Measurements from ENCODE around the gene TBC1D8B. TPM values are rescaled to one million over a fixed set of nuclear protein-coding genes. Genes with fewer than 3 reads are reported as not detected.
"Not testable (repeated sequence)": the region's sequence is repeated elsewhere in the genome, so short reads cannot be mapped to it uniquely, and the experiment has no call there.

Gene TBC1D8B
- total RNA-seq, 6 experiments from 2014 or later, result 14.4 to 18.0 (median 14.7) TPM

GRCh38 chrX:106862972-106863688 is 60.7 kb downstream of the TBC1D8B start:
- Mint-ChIP-seq H3K27ac (no peak overlapping the region), H3K4me3 (no peak overlapping the region), H3K4me1 (ENCODE audit: low read depth) (peaks cover 15% of the 10 kb centered on the region), H3K9me3 (no peaks in the 10 kb centered on the region), H3K36me3 (ENCODE audit: low read depth) (peaks cover 6% of the 10 kb centered on the region; the same call in 1 of the 2 replicates), H3K27me3 (ENCODE audit: insufficient read depth) (no peaks in the 10 kb centered on the region; the same call in 1 of the 2 replicates)
- TF ChIP-seq CTCF (IDR thresholded peaks at IDR 0.05), result peak; percentile 60
- DNase-seq, result no peak

GRCh38 chrX:106863697-106864096 is 61.2 kb downstream of the TBC1D8B start:
- Mint-ChIP-seq H3K27ac (no peak overlapping the region), H3K9me3 (no peaks in the 10 kb centered on the region), H3K36me3 (ENCODE audit: low read depth) (0 out of 2 replicates have a peak, but pooled peaks cover 4% of the 10 kb centered on the region), H3K4me3 (no peak overlapping the region), H3K4me1 (ENCODE audit: low read depth) (peaks cover 15% of the 10 kb centered on the region), H3K27me3 (ENCODE audit: insufficient read depth) (no peaks in the 10 kb centered on the region; the same call in 1 of the 2 replicates)
- no peak for TF ChIP-seq CTCF (IDR thresholded peaks at IDR 0.05)
- no peak for DNase-seq

- not testable (repeated sequence) for H3K4me1 Mint-ChIP-seq (ENCODE audit: low read depth); H3K27ac Mint-ChIP-seq; H3K36me3 Mint-ChIP-seq (ENCODE audit: low read depth); H3K9me3 Mint-ChIP-seq; H3K4me3 Mint-ChIP-seq; H3K27me3 Mint-ChIP-seq (ENCODE audit: insufficient read depth); DNase-seq
Measured at GRCh38 chrX:106872796-106873195, 70.3 kb downstream of the TBC1D8B start.

GRCh38 chrX:106874075-106874474 is 71.6 kb downstream of the TBC1D8B start:
- TF ChIP-seq CTCF (IDR thresholded peaks at IDR 0.05), result peak; percentile 79
- Mint-ChIP-seq H3K27me3 (ENCODE audit: insufficient read depth) (no peaks in the 10 kb centered on the region), H3K4me3 (no peak overlapping the region), H3K4me1 (ENCODE audit: low read depth) (no peaks in the 10 kb centered on the region), H3K27ac (no peak overlapping the region), H3K36me3 (ENCODE audit: low read depth) (peaks cover 3% of the 10 kb centered on the region; the same call in 1 of the 2 replicates), H3K9me3 (no peaks in the 10 kb centered on the region)
- DNase-seq, result peak; percentile 8

- H3K27me3 Mint-ChIP-seq (ENCODE audit: insufficient read depth), result no peaks in the 10 kb centered on the region
- H3K9me3 Mint-ChIP-seq, result no peaks in the 10 kb centered on the region
- DNase-seq, result no peak
- no peak for TF ChIP-seq CTCF (IDR thresholded peaks at IDR 0.05)
- no peak overlapping the region for H3K4me3 Mint-ChIP-seq
- H3K4me1 Mint-ChIP-seq (ENCODE audit: low read depth), result no peaks in the 10 kb centered on the region
- peaks cover 5% of the 10 kb centered on the region; the same call in 1 of the 2 replicates for H3K36me3 Mint-ChIP-seq (ENCODE audit: low read depth)
- no peak overlapping the region for H3K27ac Mint-ChIP-seq
Measured at GRCh38 chrX:106875151-106875550, 72.7 kb downstream of the TBC1D8B start.

GRCh38 chrX:106889468-106889867 is 87.0 kb downstream of the TBC1D8B start:
- TF ChIP-seq CTCF (IDR thresholded peaks at IDR 0.05), result no peak
- Mint-ChIP-seq H3K27ac (no peak overlapping the region), H3K9me3 (no peaks in the 10 kb centered on the region), H3K4me1 (ENCODE audit: low read depth) (peaks cover 7% of the 10 kb centered on the region; the same call in 1 of the 2 replicates), H3K27me3 (ENCODE audit: insufficient read depth) (peaks cover 5% of the 10 kb centered on the region; the same call in 1 of the 2 replicates), H3K4me3 (no peak overlapping the region), H3K36me3 (ENCODE audit: low read depth) (no peaks in the 10 kb centered on the region)
- DNase-seq, result no peak
